GM19463 (cell line): ENCODE data around the gene CCDC187.

Experiments
- ATAC-seq: cut with Tn5 transposase; IDR thresholded peaks from one replicate; pipeline ENCODE4 v1.9.1; 2021; ENCODE audit warnings: mild to moderate bottlenecking, moderate library complexity; ENCODE audit not compliant: unreplicated experiment

CCDC187 gene

GRCh38 chr9:136339958-136340310, 36.0 kb upstream of the CCDC187 start:
- no peak for ATAC-seq

- no peak for ATAC-seq
These were observed 35.5 kb upstream of the CCDC187 start for GRCh38 chr9:136339173-136339957.

- no peak for ATAC-seq
These were observed 34.6 kb upstream of the CCDC187 start for GRCh38 chr9:136338511-136338910.

- no peak for ATAC-seq
These were observed 33.8 kb upstream of the CCDC187 start for GRCh38 chr9:136337416-136338395.

- no peak for ATAC-seq
These were observed 33.0 kb upstream of the CCDC187 start for GRCh38 chr9:136336881-136337280.

GRCh38 chr9:136336156-136336870, 32.4 kb upstream of the CCDC187 start:
- ATAC-seq = no peak

- no peak for ATAC-seq
These were observed 31.6 kb upstream of the CCDC187 start for GRCh38 chr9:136335296-136336155.

- ATAC-seq = no peak
These were observed 30.6 kb upstream of the CCDC187 start for GRCh38 chr9:136334541-136334940.

- ATAC-seq = no peak
These were observed 29.6 kb upstream of the CCDC187 start for GRCh38 chr9:136333486-136333885.

- ATAC-seq = no peak
These were observed 29.2 kb upstream of the CCDC187 start for GRCh38 chr9:136333045-136333444.

- no peak for ATAC-seq
These were observed 28.6 kb upstream of the CCDC187 start for GRCh38 chr9:136332482-136332983.

- ATAC-seq = no peak
These were observed 27.9 kb upstream of the CCDC187 start for GRCh38 chr9:136331556-136332481.

- no peak for ATAC-seq
These were observed 27.1 kb upstream of the CCDC187 start for GRCh38 chr9:136331030-136331429.

- ATAC-seq = no peak
These were observed 26.6 kb upstream of the CCDC187 start for GRCh38 chr9:136330406-136330990.

GRCh38 chr9:136329636-136330405, 25.9 kb upstream of the CCDC187 start:
- ATAC-seq = no peak

GRCh38 chr9:136329211-136329627, 25.3 kb upstream of the CCDC187 start:
- ATAC-seq = no peak

GRCh38 chr9:136328622-136329041, 24.7 kb upstream of the CCDC187 start:
- ATAC-seq = no peak
